Astrocyte (in vitro differentiated cells and primary cell): ENCODE measurements around the gene ZEB2.

Experiments used
- EZH2 ChIP-seq: IDR thresholded peaks from 2 replicates; pipeline ENCODE4 v1.6.1; 2012; ENCODE audit warnings: mild to moderate bottlenecking, low read length, inconsistent platforms; ENCODE audit not compliant: insufficient read depth
- TF ChIP-seq, protein P1 (sequence below): IDR thresholded peaks from 2 replicates; pipeline ENCODE4 v1.5.1; 2011; ENCODE audit warnings: low read depth, mild to moderate bottlenecking, inconsistent platforms, low read length, moderate library complexity; ENCODE audit not compliant: insufficient read depth

DNA sequence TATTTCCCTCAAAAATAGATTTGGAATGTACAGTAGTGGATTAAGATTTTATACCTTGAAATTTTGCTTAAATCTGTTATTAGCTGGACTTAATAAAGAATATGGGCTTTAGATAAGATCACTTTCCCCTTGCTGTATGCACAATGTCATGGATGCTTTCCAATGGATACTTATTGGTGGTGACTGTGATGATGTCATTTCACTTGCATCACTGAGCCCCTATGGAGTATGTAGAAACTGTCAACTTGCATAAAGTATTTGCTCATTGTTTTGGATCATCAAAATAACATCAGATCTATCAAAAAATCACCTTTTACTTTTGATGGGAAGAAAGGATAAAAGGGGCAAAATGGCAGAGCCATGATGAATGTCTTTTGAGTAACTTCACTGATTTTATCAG lies 112.7 kb downstream of the ZEB2 start:
- TF ChIP-seq, protein P1, sequence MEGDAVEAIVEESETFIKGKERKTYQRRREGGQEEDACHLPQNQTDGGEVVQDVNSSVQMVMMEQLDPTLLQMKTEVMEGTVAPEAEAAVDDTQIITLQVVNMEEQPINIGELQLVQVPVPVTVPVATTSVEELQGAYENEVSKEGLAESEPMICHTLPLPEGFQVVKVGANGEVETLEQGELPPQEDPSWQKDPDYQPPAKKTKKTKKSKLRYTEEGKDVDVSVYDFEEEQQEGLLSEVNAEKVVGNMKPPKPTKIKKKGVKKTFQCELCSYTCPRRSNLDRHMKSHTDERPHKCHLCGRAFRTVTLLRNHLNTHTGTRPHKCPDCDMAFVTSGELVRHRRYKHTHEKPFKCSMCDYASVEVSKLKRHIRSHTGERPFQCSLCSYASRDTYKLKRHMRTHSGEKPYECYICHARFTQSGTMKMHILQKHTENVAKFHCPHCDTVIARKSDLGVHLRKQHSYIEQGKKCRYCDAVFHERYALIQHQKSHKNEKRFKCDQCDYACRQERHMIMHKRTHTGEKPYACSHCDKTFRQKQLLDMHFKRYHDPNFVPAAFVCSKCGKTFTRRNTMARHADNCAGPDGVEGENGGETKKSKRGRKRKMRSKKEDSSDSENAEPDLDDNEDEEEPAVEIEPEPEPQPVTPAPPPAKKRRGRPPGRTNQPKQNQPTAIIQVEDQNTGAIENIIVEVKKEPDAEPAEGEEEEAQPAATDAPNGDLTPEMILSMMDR = no peak
- TF ChIP-seq EZH2 = no peak
